ENCODE measurements around the gene PHF21B. TPM values are rescaled to one million over a fixed set of nuclear protein-coding genes. Genes with fewer than 3 reads are reported as not detected.

The PHF21B gene
- total RNA-seq, 1 donor from 2014 or later, result 4.6 TPM

DNA sequence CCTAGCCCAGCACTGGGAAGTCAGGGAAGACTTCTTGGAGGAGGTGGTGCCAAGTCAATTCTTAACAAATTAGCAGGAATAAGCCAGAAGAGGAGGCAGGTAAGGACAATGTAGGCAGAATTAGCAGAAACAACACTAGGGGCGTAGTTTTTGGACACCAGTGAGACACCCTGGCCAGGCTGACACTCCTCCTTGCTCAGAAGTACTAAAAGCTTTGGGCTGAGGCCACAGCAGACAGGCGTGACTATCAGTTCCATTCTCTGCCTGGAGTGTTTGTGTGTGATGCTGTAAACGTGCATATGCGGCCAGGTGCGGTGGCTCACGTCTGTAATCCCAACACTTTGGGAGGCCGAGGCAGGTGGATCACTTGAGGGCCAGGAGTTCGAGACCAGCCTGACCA lies 36.0 kb downstream of the PHF21B start:
- Mint-ChIP-seq H3K36me3 (ENCODE audit: low read depth, unreplicated experiment) (no peaks in the 10 kb centered on the region), H3K27ac (ENCODE audit: unreplicated experiment) (no peak overlapping the region), H3K9me3 (ENCODE audit: unreplicated experiment) (no peaks in the 10 kb centered on the region), H3K4me1 (ENCODE audit: unreplicated experiment) (no peaks in the 10 kb centered on the region), H3K27me3 (ENCODE audit: unreplicated experiment) (no peaks in the 10 kb centered on the region), H3K4me3 (ENCODE audit: unreplicated experiment) (no peak overlapping the region)
- TF ChIP-seq, protein P1, sequence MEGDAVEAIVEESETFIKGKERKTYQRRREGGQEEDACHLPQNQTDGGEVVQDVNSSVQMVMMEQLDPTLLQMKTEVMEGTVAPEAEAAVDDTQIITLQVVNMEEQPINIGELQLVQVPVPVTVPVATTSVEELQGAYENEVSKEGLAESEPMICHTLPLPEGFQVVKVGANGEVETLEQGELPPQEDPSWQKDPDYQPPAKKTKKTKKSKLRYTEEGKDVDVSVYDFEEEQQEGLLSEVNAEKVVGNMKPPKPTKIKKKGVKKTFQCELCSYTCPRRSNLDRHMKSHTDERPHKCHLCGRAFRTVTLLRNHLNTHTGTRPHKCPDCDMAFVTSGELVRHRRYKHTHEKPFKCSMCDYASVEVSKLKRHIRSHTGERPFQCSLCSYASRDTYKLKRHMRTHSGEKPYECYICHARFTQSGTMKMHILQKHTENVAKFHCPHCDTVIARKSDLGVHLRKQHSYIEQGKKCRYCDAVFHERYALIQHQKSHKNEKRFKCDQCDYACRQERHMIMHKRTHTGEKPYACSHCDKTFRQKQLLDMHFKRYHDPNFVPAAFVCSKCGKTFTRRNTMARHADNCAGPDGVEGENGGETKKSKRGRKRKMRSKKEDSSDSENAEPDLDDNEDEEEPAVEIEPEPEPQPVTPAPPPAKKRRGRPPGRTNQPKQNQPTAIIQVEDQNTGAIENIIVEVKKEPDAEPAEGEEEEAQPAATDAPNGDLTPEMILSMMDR (IDR thresholded peaks at IDR 0.05; ENCODE audit: unreplicated experiment), result no peak
- no peak for DNase-seq (ENCODE audit: low spot score)

DNA sequence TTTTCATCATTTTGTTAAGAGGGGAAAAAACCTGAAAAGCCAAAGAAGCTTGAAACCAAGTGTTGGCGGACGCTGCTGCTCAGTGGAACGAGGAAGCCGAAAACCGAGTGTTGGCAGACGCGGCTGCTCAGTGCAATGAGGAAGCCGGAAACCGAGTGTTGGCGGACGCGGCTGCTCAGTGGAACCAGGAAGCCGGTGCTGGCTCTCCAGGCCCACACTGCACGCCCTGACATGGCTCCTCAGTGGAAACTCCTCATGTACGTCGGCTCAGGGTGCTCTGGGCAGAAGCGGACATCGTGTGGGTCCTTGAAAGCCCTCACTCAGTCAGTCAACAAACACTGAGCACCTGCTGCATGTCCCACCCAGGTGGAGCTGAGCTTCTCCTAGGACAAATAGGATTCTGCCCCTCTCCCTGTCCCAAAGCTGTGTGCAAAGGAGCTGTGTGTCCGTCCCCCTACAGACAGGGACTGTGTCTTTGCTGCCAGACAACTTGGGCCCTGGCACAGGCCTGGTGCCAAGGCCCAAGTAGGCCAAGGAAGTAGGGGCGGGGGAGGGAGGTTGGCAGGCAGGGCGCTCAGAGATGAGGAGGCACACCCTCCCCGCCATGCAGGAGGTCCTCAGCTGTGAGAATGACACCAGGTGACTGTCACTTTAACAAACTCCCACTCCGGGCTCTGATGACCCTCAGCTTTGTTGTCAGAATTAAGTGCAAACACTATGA lies 37.3 kb downstream of the PHF21B start:
- Mint-ChIP-seq H3K4me1 (ENCODE audit: unreplicated experiment) (no peaks in the 10 kb centered on the region), H3K27ac (ENCODE audit: unreplicated experiment) (no peak overlapping the region), H3K4me3 (ENCODE audit: unreplicated experiment) (no peak overlapping the region), H3K36me3 (ENCODE audit: low read depth, unreplicated experiment) (no peaks in the 10 kb centered on the region), H3K27me3 (ENCODE audit: unreplicated experiment) (no peaks in the 10 kb centered on the region), H3K9me3 (ENCODE audit: unreplicated experiment) (no peaks in the 10 kb centered on the region)
- TF ChIP-seq, protein P1 (IDR thresholded peaks at IDR 0.05; ENCODE audit: unreplicated experiment), result no peak
- DNase-seq (ENCODE audit: low spot score), result no peak

DNA sequence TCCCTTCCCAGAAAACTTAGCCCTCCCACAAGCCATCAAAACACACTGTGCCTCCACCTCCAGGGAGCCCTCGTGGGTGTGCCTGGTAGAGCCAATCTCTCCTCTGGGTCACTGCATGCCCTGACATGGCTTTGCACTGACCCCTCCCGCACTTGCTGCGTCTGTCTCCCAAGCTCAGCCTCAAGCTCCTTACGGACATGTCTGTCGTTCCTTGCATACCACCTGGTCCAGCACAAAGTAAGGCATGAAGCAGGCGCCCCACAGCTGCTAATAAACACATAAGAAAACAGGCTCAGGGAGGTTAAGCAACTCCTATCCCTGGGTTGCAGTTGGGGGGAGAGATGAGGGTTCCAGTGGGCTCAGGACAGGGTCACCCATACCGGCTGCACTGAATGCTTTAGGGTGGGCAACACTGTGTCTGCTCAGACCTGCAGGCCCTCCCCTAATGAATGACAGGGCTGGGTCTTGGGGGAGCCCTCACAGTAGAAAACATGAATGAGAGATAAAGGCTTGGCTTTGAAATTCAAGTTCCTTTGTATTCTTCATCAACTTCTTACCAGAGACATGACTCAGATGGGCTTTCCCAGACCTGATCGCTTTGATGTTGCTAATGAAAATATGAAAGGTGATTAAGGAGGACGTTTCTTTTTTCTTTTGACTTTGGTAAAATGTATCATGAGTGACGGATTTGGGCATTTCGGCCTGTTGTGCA lies 38.0 kb downstream of the PHF21B start:
- no peak for DNase-seq (ENCODE audit: low spot score)
- no peak overlapping the region for H3K4me3 Mint-ChIP-seq (ENCODE audit: unreplicated experiment)
- TF ChIP-seq, protein P1 (IDR thresholded peaks at IDR 0.05; ENCODE audit: unreplicated experiment), result no peak
- no peaks in the 10 kb centered on the region for H3K27me3 Mint-ChIP-seq (ENCODE audit: unreplicated experiment)
- H3K4me1 Mint-ChIP-seq (ENCODE audit: unreplicated experiment), result no peaks in the 10 kb centered on the region
- no peaks in the 10 kb centered on the region for H3K9me3 Mint-ChIP-seq (ENCODE audit: unreplicated experiment)
- H3K36me3 Mint-ChIP-seq (ENCODE audit: low read depth, unreplicated experiment), result no peaks in the 10 kb centered on the region
- H3K27ac Mint-ChIP-seq (ENCODE audit: unreplicated experiment), result no peak overlapping the region

DNA sequence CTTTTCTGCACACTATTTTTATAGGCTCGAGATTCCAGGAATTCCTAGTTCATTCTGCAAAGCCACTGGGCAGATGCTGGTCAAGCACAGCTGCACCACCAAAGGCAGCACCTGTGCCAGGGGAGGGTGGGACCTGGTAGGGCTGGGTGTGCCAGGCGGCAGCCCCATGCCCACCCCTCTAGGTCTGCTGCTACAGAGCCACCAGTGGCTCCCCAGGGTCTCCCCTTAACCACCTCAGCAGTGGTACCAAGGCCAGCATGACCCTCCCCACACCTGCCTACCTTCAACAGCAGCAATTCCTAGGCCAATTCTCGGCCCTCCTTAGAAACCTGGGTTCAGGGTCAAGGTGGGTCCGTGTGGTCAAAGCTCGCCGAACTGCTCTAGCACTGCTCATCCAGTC lies 39.5 kb downstream of the PHF21B start:
- TF ChIP-seq, protein P1 (IDR thresholded peaks at IDR 0.05; ENCODE audit: unreplicated experiment), result no peak
- H3K27me3 Mint-ChIP-seq (ENCODE audit: unreplicated experiment), result no peaks in the 10 kb centered on the region
- H3K9me3 Mint-ChIP-seq (ENCODE audit: unreplicated experiment), result no peaks in the 10 kb centered on the region
- DNase-seq (ENCODE audit: low spot score), result no peak
- no peak overlapping the region for H3K27ac Mint-ChIP-seq (ENCODE audit: unreplicated experiment)
- H3K36me3 Mint-ChIP-seq (ENCODE audit: low read depth, unreplicated experiment), result no peaks in the 10 kb centered on the region
- H3K4me1 Mint-ChIP-seq (ENCODE audit: unreplicated experiment), result no peaks in the 10 kb centered on the region
- H3K4me3 Mint-ChIP-seq (ENCODE audit: unreplicated experiment), result no peak overlapping the region

DNA sequence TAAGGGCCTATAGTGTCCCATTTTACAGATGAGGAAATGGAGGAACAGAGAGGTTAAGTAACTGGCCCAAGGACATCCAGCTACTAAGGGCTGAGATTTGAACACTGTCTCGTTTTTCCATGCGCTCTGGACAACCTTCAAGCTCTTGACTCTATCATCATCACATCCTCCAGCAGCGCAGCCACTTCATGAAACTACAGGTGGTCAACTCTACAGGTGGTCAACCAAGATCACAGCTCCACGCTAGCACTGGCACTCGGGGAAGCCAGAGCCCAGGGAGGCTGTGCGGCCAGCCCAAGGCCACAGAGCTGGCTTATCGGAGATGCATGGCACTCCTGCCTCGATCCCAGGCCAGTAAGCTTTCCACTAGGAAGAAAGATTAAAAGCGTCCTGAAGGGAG lies 40.0 kb downstream of the PHF21B start:
- no peak overlapping the region for H3K4me3 Mint-ChIP-seq (ENCODE audit: unreplicated experiment)
- H3K36me3 Mint-ChIP-seq (ENCODE audit: low read depth, unreplicated experiment), result no peaks in the 10 kb centered on the region
- H3K27ac Mint-ChIP-seq (ENCODE audit: unreplicated experiment), result no peak overlapping the region
- TF ChIP-seq, protein P1 (IDR thresholded peaks at IDR 0.05; ENCODE audit: unreplicated experiment), result no peak
- H3K27me3 Mint-ChIP-seq (ENCODE audit: unreplicated experiment), result no peaks in the 10 kb centered on the region
- no peaks in the 10 kb centered on the region for H3K9me3 Mint-ChIP-seq (ENCODE audit: unreplicated experiment)
- no peaks in the 10 kb centered on the region for H3K4me1 Mint-ChIP-seq (ENCODE audit: unreplicated experiment)
- DNase-seq (ENCODE audit: low spot score), result no peak

Measured in endothelial cell (in vitro differentiated cells).